Measurements from ENCODE around the gene TOPAZ1. TPM values are rescaled to one million over a fixed set of nuclear protein-coding genes. Genes with fewer than 3 reads are reported as not detected.

Gene TOPAZ1
- total and polyA plus RNA-seq, 2 of the 4 experiments (the other 2 are of a cell fraction) = not detected

GRCh38 chr3:44338828-44339127 is 97.1 kb downstream of the TOPAZ1 start:
- Histone ChIP-seq H4K8ac (ENCODE audit: low read depth in 2 of 2, low read length in 2 of 2) (peak overlapping the region; percentile 66 to 91), H2BK120ac (ENCODE audit: low read depth, low read length) (peak overlapping the region; percentile 79; the same call in 1 of the 2 replicates), H2BK15ac (ENCODE audit: low read depth, low read length) (peak overlapping the region; percentile 65; the same call in 1 of the 3 replicates), H3K4me1 (ENCODE audit: control insufficient read depth, insufficient read depth, low read length) (0 out of 2 replicates have a peak, but pooled peaks cover 2% of the 10 kb centered on the region), H3K9me3 (ENCODE audit: control insufficient read depth, insufficient read depth, low read length) (no peaks in the 10 kb centered on the region), H2AK5ac (ENCODE audit: low read depth, low read length) (peak overlapping the region; percentile 46; the same call in 1 of the 2 replicates), H3K4me2 (ENCODE audit: low read depth, low read length) (peak overlapping the region; percentile 70), H2AK9ac (replicated peaks; ENCODE audit: low read depth, low read length, poor library complexity) (peak overlapping the region; percentile 94), H3K18ac (ENCODE audit: low read depth, low read length) (peak overlapping the region; percentile 75; the same call in 1 of the 2 replicates), H4K20me1 (ENCODE audit: insufficient read depth, low read length) (no peaks in the 10 kb centered on the region), H3K23ac (ENCODE audit: low read depth, low read length) (peak overlapping the region; percentile 91), H4K5ac (ENCODE audit: low read depth, low read length) (peak overlapping the region; percentile 91), H3K9ac (ENCODE audit: low read depth, low read length) (peak overlapping the region; percentile 96), H3K14ac (replicated peaks; ENCODE audit: low read depth, low read length) (peak overlapping the region; percentile 80), H3K27me3 (ENCODE audit: control insufficient read depth, insufficient read depth, low read length) (peaks cover 3% of the 10 kb centered on the region; the same call in 1 of the 2 replicates), H3K4ac (ENCODE audit: low read depth, low read length) (peak overlapping the region; percentile 84), H3K27ac (ENCODE audit: insufficient read depth, low read length) (peak overlapping the region; percentile 86), H3K79me1 (ENCODE audit: low read depth in 1 of 2, low read length in 2 of 2) (peaks cover 17 to 29% of the 10 kb centered on the region in 2 experiments), H3K36me3 (ENCODE audit: control insufficient read depth, insufficient read depth, low read length) (no peaks in the 10 kb centered on the region), H2BK5ac (ENCODE audit: low read depth, low read length, poor library complexity, severe bottlenecking) (peak overlapping the region; percentile 85), H3K9me1 (ENCODE audit: insufficient read depth, low read length) (peaks cover 4% of the 10 kb centered on the region; the same call in 1 of the 2 replicates), H4K91ac (ENCODE audit: insufficient read depth, low read depth, low read length) (peak overlapping the region; percentile 68), H3K4me3 (ENCODE audit: insufficient read depth, low read depth, low read length) (peak overlapping the region; percentile 63), H2BK20ac (ENCODE audit: low read depth, low read length) (no peak overlapping the region), H3K56ac (ENCODE audit: extremely low read depth, insufficient read depth, low read length) (peak overlapping the region; percentile 72), H2AFZ (replicated peaks; ENCODE audit: low read length, poor library complexity) (peak overlapping the region; percentile 99)
- ChIA-PET POLR2A (ENCODE audit: unreplicated experiment) (interaction anchor here (0.6 kb wide), 1 partner anchor 114 kb away, joined by 5 read pairs; no protein-coding TSS in a partner anchor), CTCF (interaction anchor here (1.0 to 1.3 kb wide), 2 partner anchors 11 to 15 kb away, joined by 3 read pairs; no protein-coding TSS in a partner anchor)
- TF ChIP-seq MAZ (IDR thresholded peaks at IDR 0.05; ENCODE audit: borderline replicate concordance, low read depth, low read length) (peak; percentile 53; the same call in 1 of the 2 replicates), FOS (IDR thresholded peaks at IDR 0.05; ENCODE audit: low read depth, low read length) (no peak), CTCF (conservative IDR thresholded peaks at IDR 0.05; ENCODE audit: low read depth, low read length) (no peak), NFE2L2 (IDR thresholded peaks at IDR 0.05; ENCODE audit: low read depth, low read length) (no peak), RAD21 (IDR thresholded peaks at IDR 0.05; ENCODE audit: low read length) (no peak)
- ATAC-seq (ENCODE audit: low read depth) (no peak), DNase-seq (no peak)
- WGBS, 2 experiments (ENCODE audit: extremely low coverage in 2 of 2, insufficient read length in 1 of 2) = no CpG with 5 or more reads among the region's 15 CpGs
- dilution Hi-C loops (cut with HindIII; ENCODE audit: low sequenced_read_pairs, unreplicated experiment) = no loop called here
- in situ Hi-C loops (cut with MboI; ENCODE audit: low sequenced_read_pairs) = loop anchor here (25.0 kb wide), 2 partner anchors 299 to 549 kb away; partner anchors contain the start of genes ZNF197 and ZNF35
- intact Hi-C loops (cut with micrococcal nuclease) = loop anchor here (2.0 to 5.0 kb wide), 2 partner anchors 138 to 174 kb away; partner anchors contain the start of gene ZNF445
- no TSS peak for BruUV-seq (replicated peaks)

Data from IMR-90 (cell line).